IgD-negative memory B cell (primary cell): ENCODE data around the gene IL23R. TPM values are rescaled to one million over a fixed set of nuclear protein-coding genes. Genes with fewer than 3 reads are reported as not detected.

Source experiments
- H3K27ac Mint-ChIP-seq, 3 donors: one replicate each; pipeline ENCODE4 v1.8.0; 2020 to 2022; ENCODE audit warnings: mild to moderate bottlenecking in 3 of 3, mixed read lengths in 3 of 3, moderate library complexity in 1 of 3
- H3K27me3 Mint-ChIP-seq: one replicate; pipeline ENCODE4 v1.8.0; 2021; ENCODE audit warnings: mixed read lengths
- H3K36me3 Mint-ChIP-seq: one replicate; pipeline ENCODE4 v1.8.0; 2020; ENCODE audit warnings: mild to moderate bottlenecking, mixed read lengths
- H3K4me1 Mint-ChIP-seq, 3 donors: one replicate each; pipeline ENCODE4 v1.8.0; 2020 to 2022; ENCODE audit warnings: mixed read lengths in 3 of 3, mild to moderate bottlenecking in 1 of 3
- H3K4me3 Mint-ChIP-seq, 4 donors: one replicate each; pipeline ENCODE4 v1.8.0; 2020 to 2022; ENCODE audit warnings: mild to moderate bottlenecking in 4 of 4, mixed read lengths in 4 of 4, moderate library complexity in 3 of 4
- H3K9me3 Mint-ChIP-seq, 3 donors: one replicate each; pipeline ENCODE4 v1.8.0; 2020 to 2021; ENCODE audit warnings: mixed read lengths in 3 of 3, mild to moderate bottlenecking in 1 of 3
- polyA plus RNA-seq: library from polyadenylated mRNA; unstranded; fragments of 300-500 nt; fragmentation: Illumina TruSeq; gene quantifications from one replicate; pipeline ENCODE4 v1.2.3, GENCODE V29; 2021

IL23R gene
- polyA plus RNA-seq, 1 donor from 2014 or later: not detected

DNA sequence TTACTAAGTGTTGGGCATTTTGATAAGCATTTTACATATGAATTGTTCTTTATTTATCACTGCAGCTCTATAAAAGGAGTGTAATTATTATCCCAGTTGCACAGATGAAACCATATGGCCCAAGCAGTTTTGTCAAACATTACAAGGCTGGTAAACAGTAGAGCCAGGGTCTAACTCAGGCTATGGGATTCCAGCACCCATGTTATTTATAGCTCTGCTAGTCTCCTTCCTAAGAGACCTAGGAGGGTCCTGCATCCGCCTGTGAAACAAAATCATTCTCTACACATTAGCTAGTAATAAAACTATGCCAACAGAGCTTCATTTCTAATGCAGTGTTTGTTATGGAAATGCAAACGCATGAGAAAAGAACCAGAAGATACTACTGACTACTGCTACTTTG lies 58.6 kb downstream of the IL23R start:
- Mint-ChIP-seq H3K27ac (no peak overlapping the region), H3K27me3 (peaks cover 9% of the 10 kb centered on the region), H3K4me3 (no peak overlapping the region), H3K9me3 (no peaks in the 10 kb centered on the region), H3K4me1 (no peaks in the 10 kb centered on the region), H3K36me3 (no peaks in the 10 kb centered on the region)

GRCh38 chr1:67226688-67227087 lies 60.4 kb downstream of the IL23R start:
- Mint-ChIP-seq H3K27me3 (peaks cover 9% of the 10 kb centered on the region), H3K36me3 (no peaks in the 10 kb centered on the region), H3K9me3 (no peaks in the 10 kb centered on the region), H3K4me1 (no peaks in the 10 kb centered on the region), H3K27ac (no peak overlapping the region), H3K4me3 (no peak overlapping the region)

GRCh38 chr1:67227196-67227595 lies 60.9 kb downstream of the IL23R start:
- H3K27ac Mint-ChIP-seq: no peak overlapping the region
- no peaks in the 10 kb centered on the region for H3K9me3 Mint-ChIP-seq
- H3K4me1 Mint-ChIP-seq: no peaks in the 10 kb centered on the region
- peaks cover 9% of the 10 kb centered on the region for H3K27me3 Mint-ChIP-seq
- no peak overlapping the region for H3K4me3 Mint-ChIP-seq
- no peaks in the 10 kb centered on the region for H3K36me3 Mint-ChIP-seq

DNA sequence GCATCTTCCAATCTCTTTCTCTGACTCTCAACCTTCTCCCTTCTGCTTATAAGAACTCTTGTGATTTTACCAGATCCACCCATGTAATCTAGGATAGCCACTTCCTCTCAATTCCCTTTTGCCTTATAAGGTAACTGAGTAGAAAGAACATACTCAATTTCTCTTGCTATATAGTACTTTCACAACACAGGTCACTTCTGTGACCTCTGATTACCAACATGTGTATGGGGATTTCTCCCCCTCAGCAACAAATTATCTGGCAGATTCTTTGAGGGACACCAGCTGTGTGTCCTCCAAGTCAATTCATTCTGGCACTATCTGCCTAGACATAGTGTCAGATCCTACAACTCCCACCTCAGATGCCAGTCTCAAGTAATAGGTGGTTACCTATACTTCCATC lies 62.5 kb downstream of the IL23R start:
- H3K36me3 Mint-ChIP-seq: no peaks in the 10 kb centered on the region
- H3K27me3 Mint-ChIP-seq: peaks cover 3% of the 10 kb centered on the region
- H3K4me3 Mint-ChIP-seq: no peak overlapping the region
- no peaks in the 10 kb centered on the region for H3K4me1 Mint-ChIP-seq
- no peak overlapping the region for H3K27ac Mint-ChIP-seq
- H3K9me3 Mint-ChIP-seq: no peaks in the 10 kb centered on the region

- no peaks in the 10 kb centered on the region for H3K9me3 Mint-ChIP-seq
- no peaks in the 10 kb centered on the region for H3K36me3 Mint-ChIP-seq
- no peak overlapping the region for H3K4me3 Mint-ChIP-seq
- H3K4me1 Mint-ChIP-seq: no peaks in the 10 kb centered on the region
- no peak overlapping the region for H3K27ac Mint-ChIP-seq
- peaks cover 3% of the 10 kb centered on the region for H3K27me3 Mint-ChIP-seq
These were observed 64.3 kb downstream of the IL23R start for GRCh38 chr1:67230539-67230938.

- Mint-ChIP-seq H3K27ac (no peak overlapping the region), H3K4me3 (no peak overlapping the region), H3K27me3 (peaks cover 4% of the 10 kb centered on the region), H3K4me1 (no peaks in the 10 kb centered on the region), H3K9me3 (no peaks in the 10 kb centered on the region), H3K36me3 (peaks cover 2% of the 10 kb centered on the region)
These were observed 70.0 kb downstream of the IL23R start for GRCh38 chr1:67236277-67236676.

DNA sequence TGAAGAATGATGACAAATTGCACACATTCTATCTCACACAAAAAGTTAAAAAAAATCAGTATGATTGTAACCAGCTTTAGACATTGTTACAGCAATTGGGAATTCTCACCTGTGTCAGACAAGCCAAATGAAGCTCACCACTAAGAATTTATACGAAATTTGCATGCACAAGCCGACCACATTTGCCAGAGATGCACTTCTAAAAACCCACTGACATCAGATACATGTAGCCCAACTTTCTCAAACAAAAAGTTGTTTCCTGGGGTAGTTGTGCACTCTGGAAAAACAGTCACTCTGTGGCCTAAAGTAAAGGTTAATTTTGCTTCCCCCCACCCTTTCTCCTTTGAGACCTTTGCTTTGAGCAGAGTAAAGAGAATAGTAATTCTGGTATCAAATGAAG lies 73.5 kb downstream of the IL23R start:
- Mint-ChIP-seq H3K36me3 (peaks cover 2% of the 10 kb centered on the region), H3K9me3 (peaks cover 0 to 4% (median 0%) of the 10 kb centered on the region in 3 donors), H3K4me3 (no peak overlapping the region), H3K27ac (no peak overlapping the region), H3K4me1 (no peaks in the 10 kb centered on the region), H3K27me3 (peaks cover 4% of the 10 kb centered on the region)

DNA sequence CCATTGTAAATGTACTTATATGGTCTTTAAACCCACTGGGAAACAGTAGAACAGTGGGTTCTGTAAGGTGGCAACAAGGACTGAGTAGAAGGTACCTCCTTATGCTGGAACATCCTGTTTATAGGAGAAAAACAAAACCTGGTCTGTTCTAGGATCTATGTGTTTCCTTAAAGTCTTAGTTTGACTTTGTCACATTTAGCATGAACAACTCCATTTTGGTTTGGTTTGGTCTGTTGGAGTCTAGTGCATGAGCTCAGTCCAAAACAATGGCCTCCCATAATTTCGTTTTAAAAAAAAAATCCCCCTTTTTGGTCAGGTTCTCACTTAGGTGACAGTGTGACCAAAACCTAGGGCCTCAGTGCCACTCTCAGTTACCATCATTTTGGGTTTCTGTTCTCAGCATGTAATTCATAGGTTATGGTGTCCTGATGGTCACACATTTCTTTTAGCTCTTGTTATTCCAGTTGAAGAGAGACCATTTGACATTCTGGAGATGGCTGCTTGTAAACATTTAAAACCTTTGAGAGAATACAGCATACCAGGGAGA lies 75.0 kb downstream of the IL23R start:
- no peaks in the 10 kb centered on the region for H3K4me1 Mint-ChIP-seq
- peaks cover 2% of the 10 kb centered on the region for H3K36me3 Mint-ChIP-seq
- no peak overlapping the region for H3K4me3 Mint-ChIP-seq
- no peak overlapping the region for H3K27ac Mint-ChIP-seq
- peaks cover 0 to 4% (median 0%) of the 10 kb centered on the region in 3 donors for H3K9me3 Mint-ChIP-seq
- peaks cover 4% of the 10 kb centered on the region for H3K27me3 Mint-ChIP-seq

- H3K4me1 Mint-ChIP-seq: no peaks in the 10 kb centered on the region
- peaks cover 0 to 4% (median 0%) of the 10 kb centered on the region in 3 donors for H3K9me3 Mint-ChIP-seq
- peaks cover 4% of the 10 kb centered on the region for H3K27me3 Mint-ChIP-seq
- no peak overlapping the region for H3K4me3 Mint-ChIP-seq
- peaks cover 2% of the 10 kb centered on the region for H3K36me3 Mint-ChIP-seq
- no peak overlapping the region for H3K27ac Mint-ChIP-seq
These were observed 75.8 kb downstream of the IL23R start for GRCh38 chr1:67242016-67242415.

DNA sequence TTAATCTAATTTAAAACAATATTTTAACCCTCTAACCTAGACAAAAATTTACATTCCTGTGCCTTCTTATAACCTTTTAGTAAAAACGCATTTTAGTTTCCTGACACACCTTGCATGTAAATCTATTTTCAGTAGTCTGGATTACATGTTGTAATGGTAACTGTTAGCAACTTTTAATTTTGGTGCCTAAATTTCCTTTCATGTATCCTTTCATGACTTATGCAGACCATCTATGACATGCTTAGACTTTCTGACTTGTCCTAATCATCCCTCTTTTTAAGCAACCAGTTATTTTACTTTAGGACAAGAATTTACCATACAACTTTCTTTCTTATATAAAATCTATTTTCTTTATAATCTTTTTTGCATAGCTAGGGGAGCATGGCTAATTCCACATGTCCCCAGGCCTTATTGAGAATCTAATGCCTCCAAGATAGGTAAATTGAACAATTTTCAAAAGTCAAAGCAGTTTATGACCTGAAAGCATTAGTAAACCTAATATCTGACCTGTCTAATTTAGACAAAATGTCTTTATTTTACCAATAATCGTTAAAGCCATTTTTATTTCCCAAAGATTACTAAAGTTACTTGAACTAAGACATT lies 83.9 kb downstream of the IL23R start:
- no peaks in the 10 kb centered on the region for H3K4me1 Mint-ChIP-seq
- H3K27me3 Mint-ChIP-seq: peaks cover 3% of the 10 kb centered on the region

DNA sequence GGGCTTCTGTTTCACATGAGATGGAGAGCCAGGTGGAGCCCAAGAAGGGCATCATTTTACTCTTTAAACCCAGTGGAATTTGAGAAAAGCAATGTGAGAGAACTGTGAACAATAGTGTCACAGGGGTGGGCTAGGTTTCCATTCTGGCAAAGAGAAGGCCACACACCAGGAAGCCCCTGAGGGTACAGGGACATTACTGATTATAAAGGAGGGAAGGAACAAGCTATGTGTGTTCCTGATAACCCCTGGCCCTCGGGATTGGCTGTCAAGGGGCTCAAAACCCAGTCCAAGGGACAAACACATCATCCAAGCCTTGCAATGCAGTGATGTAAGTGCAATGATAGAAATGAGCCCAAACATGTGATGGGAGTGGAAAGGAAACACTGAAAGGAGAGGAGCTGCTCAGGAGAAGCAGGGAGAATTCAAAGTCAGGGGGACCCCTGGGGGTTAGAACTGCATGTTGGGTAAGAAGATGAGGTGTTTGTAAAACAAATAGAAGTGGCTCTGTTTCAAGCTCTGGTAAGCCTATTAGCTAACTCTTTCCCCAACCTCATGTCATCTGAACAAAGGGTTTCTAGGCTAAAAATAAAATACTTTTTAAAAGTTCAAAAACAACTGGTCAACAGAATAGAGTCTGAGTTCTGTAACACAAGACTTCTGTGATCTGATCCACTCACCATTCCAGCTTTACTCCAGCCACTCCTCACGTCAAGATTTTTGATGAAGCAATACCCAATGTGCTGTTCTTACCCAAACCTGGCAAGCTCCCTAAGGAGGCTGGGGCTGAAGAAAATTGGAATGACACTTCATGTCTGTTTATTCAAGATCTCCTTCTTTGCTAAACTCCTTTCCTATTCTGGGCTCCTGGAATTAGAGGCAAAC lies 90.3 kb downstream of the IL23R start:
- Mint-ChIP-seq H3K27ac (no peak overlapping the region), H3K36me3 (peaks cover 3% of the 10 kb centered on the region), H3K4me3 (no peak overlapping the region), H3K4me1 (no peaks in the 10 kb centered on the region), H3K9me3 (no peaks in the 10 kb centered on the region), H3K27me3 (no peaks in the 10 kb centered on the region)

More for the DNA sequence above, 83.9 kb downstream of the IL23R start:
- H3K27ac Mint-ChIP-seq: no peak overlapping the region
- peak overlapping the region in 1 of 4 donors; percentile 38 for H3K4me3 Mint-ChIP-seq
- H3K36me3 Mint-ChIP-seq: no peaks in the 10 kb centered on the region
- peaks cover 5 to 10% (median 6%) of the 10 kb centered on the region in 3 donors for H3K9me3 Mint-ChIP-seq

- no peak overlapping the region for H3K27ac Mint-ChIP-seq
- no peaks in the 10 kb centered on the region for H3K27me3 Mint-ChIP-seq
- H3K36me3 Mint-ChIP-seq: peaks cover 3% of the 10 kb centered on the region
- H3K4me1 Mint-ChIP-seq: peaks cover 1 to 4% (median 4%) of the 10 kb centered on the region in 3 donors
- H3K4me3 Mint-ChIP-seq: no peak overlapping the region
- no peaks in the 10 kb centered on the region for H3K9me3 Mint-ChIP-seq
These were observed 90.9 kb downstream of the IL23R start for GRCh38 chr1:67257173-67257535.

DNA sequence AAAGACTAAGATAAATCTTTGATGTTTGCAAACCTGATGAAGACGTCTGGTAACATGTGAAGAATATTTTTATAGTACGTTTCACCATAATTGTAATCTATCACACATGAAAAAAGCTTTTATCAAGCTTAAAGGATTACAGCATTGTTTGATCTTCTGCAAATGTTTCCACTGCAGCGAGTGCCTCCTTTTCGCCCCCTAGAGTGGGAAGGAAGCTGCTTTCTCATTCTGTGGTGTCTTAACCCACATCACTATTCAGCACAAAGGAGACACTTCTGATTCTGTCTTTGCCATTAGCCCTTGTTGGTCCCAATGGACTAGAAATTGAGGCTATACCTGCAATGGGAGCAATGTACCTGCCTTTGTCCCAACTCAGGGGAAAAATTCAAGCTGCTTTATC lies 95.4 kb downstream of the IL23R start:
- Mint-ChIP-seq H3K27me3 (peaks cover 3% of the 10 kb centered on the region), H3K9me3 (no peaks in the 10 kb centered on the region), H3K4me1 (peaks cover 7 to 12% (median 9%) of the 10 kb centered on the region in 3 donors), H3K36me3 (no peaks in the 10 kb centered on the region), H3K4me3 (no peak overlapping the region), H3K27ac (no peak overlapping the region)

DNA sequence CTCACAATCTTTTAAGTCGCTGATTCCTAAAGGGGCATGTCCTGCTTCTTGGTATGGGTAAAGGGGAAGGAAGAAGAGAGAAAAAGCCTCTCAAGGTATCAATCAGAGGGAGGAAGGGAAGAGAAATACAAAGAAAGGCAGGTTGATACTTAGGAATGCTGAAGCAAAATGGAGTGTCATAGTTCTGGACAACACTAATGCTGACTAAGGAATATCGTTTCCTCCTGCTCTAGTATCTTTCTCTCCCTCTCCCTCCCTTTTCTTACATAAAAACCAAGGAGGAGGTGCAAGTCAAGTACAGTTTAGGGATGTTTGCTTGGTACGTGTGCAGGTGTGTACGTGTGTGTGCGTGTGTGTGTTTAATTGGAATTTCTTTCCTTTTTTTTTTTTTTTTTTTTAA lies 96.5 kb downstream of the IL23R start:
- Mint-ChIP-seq H3K4me3 (no peak overlapping the region), H3K27me3 (peaks cover 6% of the 10 kb centered on the region), H3K9me3 (no peaks in the 10 kb centered on the region), H3K27ac (no peak overlapping the region), H3K36me3 (no peaks in the 10 kb centered on the region), H3K4me1 (peaks cover 7 to 12% (median 9%) of the 10 kb centered on the region in 3 donors)

DNA sequence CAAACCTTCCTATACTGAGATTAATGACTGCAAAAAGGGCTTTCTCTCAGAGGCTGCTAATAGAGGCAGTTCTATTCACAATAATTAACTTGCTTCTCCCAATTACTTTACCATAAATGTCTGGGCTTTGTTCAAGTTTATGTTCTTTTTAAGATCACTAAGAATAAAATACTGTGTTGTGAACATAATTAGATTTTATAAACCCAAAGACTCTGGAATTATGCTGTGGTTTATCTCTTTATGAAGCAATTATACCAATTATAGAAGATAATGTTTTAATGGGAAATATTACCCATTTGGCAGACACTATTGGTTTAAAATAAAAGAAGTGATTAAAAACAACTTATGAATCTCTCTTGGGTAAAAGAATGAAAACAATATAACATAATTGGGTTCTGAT lies 97.9 kb downstream of the IL23R start:
- Mint-ChIP-seq H3K4me1 (peaks cover 7 to 12% (median 9%) of the 10 kb centered on the region in 3 donors), H3K36me3 (no peaks in the 10 kb centered on the region), H3K27ac (no peak overlapping the region), H3K27me3 (peaks cover 7% of the 10 kb centered on the region), H3K4me3 (no peak overlapping the region), H3K9me3 (no peaks in the 10 kb centered on the region)
